ENCODE measurements around the gene UBN1.

UBN1 gene

DNA sequence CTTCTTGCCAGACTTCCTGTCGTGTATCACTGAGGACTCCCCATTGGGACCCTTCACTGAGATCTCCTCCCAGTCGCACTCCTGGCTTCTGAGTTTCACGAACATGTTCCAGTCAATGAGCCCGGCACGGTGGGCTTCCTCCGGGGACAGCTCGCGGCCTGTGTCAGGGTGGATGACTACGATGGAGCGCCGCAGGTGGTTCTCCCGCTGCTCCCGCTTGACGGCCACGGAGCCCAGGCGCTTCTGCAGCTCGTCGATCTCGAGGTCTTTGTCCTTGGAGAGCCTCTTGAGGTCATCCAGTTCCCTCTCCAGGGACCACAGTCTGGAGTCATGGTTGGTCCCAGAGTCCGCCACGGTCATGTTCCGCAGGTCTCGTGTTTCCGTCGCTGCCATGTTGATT lies 36.2 kb downstream of the UBN1 start:
- no peak for DNase-seq (ENCODE audit: low read depth)
- TF ChIP-seq, protein P1, sequence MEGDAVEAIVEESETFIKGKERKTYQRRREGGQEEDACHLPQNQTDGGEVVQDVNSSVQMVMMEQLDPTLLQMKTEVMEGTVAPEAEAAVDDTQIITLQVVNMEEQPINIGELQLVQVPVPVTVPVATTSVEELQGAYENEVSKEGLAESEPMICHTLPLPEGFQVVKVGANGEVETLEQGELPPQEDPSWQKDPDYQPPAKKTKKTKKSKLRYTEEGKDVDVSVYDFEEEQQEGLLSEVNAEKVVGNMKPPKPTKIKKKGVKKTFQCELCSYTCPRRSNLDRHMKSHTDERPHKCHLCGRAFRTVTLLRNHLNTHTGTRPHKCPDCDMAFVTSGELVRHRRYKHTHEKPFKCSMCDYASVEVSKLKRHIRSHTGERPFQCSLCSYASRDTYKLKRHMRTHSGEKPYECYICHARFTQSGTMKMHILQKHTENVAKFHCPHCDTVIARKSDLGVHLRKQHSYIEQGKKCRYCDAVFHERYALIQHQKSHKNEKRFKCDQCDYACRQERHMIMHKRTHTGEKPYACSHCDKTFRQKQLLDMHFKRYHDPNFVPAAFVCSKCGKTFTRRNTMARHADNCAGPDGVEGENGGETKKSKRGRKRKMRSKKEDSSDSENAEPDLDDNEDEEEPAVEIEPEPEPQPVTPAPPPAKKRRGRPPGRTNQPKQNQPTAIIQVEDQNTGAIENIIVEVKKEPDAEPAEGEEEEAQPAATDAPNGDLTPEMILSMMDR (conservative IDR thresholded peaks at IDR 0.05; ENCODE audit: low read depth, low read length) = no peak

DNA sequence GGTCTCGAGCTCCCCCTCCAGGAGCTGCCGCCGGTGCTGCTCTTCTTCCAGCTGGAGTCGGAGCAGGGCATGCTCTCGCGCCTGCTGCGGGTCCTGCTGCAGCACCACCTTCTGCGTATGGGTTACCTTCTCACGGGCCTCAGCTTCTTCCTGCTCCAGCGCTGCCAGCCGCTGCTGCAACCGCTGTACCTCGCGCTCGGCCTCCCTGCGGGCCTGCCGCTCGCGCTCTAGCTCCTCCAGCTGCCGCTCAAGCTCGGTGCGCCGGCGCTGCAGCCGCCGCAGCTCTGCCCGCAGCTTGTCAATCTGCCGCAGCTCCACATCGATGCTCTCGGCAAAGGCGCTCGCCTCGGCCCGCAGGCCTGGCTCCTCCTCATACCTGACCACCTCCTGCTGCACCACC lies 36.9 kb downstream of the UBN1 start:
- DNase-seq (ENCODE audit: low read depth) = no peak
- TF ChIP-seq, protein P1 (conservative IDR thresholded peaks at IDR 0.05; ENCODE audit: low read depth, low read length) = no peak
- H3K4me3 ChIP-seq (ENCODE audit: low read length) = no peak overlapping the region

More for the DNA sequence above, 36.2 kb downstream of the UBN1 start:
- no peak overlapping the region for H3K4me3 ChIP-seq (ENCODE audit: low read length)

DNA sequence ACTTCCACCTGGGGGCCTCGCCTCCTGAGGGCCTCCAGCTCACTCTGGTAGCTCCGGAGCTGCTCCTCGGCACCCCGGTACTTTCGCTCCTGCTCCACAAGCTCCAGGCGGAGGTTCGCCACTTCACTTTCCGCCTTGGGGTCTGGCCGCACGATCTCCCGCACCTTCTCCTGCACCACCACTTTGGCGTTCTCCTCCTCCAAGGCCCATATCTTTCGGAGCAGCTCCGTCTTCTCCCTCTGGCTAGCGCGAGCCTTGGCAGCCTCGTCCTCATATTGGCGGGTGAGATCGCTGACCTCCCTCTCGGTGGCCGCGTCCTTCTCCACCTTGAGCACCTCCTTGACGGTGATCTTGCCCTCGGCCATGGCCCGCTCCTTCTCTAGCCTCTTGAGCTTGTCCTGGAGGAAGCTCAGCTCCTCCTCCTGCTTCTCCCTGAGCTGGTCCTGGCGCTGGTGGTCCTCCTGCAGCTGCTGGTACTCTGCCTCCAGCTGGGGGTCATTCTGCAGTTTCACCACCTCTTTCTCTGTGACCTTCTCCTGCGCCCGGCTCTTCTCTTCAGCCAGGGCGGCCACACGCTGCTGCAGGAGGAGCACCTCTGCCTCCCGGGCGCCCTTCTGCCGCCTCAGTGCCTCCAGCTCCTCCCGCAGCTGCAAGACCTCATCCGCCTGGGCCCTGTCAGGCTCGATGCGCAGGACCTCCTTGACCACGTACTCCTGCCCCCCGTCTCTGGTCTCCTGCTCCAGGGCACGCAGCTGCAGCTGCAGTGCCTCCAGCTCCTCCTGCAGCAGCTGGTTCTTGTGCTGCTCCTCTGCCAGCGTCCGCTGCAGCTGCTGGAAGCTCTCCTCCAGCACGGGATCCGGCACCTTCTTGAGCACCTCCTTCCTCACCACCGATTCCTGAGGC lies 37.9 kb downstream of the UBN1 start:
- no peak for DNase-seq (ENCODE audit: low read depth)

DNA sequence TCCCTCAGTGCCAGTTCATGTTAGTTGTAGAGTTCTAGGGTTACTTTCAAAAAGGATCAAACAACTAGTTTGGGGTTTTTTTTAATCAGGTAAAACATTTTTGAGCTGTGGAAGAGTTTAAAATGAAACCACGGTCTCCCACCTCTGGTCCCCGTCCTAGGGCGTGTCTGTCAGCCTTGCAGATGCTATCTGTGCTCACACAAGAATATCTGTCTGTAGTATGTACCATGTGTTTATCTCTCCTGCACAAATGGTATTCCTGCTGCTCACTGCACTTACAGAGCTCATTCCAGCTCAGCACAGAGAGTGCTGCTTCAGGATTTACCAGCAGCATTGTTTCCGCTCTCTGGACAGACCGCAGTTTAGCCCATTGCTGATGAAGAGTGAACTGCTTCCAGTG lies 38.9 kb downstream of the UBN1 start:
- H3K4me3 ChIP-seq (ENCODE audit: low read length) = no peak overlapping the region
- DNase-seq (ENCODE audit: low read depth) = no peak
- TF ChIP-seq, protein P1 (conservative IDR thresholded peaks at IDR 0.05; ENCODE audit: low read depth, low read length) = no peak

More for the DNA sequence above, 37.9 kb downstream of the UBN1 start:
- H3K4me3 ChIP-seq (ENCODE audit: low read length) = no peak overlapping the region
- TF ChIP-seq, protein P1 (conservative IDR thresholded peaks at IDR 0.05; ENCODE audit: low read depth, low read length) = no peak

DNA sequence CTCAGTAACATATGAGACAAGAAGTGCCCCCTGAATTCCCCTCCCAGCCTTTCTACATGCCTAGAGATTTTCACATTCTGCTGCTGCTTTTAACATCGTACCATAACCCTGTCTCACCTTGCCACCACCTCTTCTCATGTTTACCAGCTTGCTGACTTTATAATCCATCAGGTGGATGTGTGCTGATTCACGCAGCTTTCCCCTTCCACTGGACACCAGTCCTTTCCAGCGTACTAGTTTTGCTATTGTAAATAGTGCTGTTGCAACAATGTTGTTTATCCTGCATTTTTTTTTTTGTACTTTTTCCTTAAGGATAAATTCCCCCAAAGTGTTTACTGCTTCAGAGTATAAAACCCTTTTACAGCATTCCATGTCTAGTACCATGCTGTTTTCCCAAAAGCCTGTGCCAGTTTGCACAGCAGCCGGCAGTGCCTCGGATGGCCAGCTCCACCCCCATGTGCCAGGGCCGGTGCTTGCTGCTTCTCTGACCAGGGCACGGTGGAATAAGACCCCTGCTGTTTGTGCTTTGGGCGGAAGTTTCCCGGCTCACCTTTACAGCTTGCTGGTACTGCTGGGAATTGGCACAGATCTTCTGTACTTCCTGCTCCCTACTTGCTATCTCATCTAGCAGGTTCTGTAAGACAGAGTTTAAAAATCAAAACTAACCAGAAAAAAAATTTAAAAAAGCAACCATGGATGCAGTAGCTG lies 41.3 kb downstream of the UBN1 start:
- DNase-seq (ENCODE audit: low read depth) = no peak
- TF ChIP-seq, protein P1 (conservative IDR thresholded peaks at IDR 0.05; ENCODE audit: low read depth, low read length) = no peak
- no peak overlapping the region for H3K4me3 ChIP-seq (ENCODE audit: low read length)

DNA sequence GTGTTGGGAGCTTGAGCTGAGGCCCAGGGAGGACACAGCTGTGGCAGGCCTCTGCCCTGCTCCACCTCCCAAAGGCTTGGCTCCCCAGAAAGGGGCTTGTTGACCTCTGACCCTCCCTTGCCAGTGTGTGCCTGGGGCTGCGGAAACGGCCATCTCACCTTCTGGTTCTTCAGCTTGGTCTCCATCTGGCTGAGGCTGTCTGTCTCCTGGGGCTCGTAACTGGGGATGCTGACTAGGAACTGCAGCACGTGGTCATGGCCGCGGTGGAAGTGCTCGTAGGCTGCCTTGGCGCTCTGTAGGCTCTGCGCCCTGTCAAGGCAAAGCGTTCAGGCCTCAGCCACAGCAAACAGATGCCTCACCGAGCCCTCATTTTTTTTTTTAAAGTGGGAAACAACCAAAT lies 42.7 kb downstream of the UBN1 start:
- H3K4me3 ChIP-seq (ENCODE audit: low read length) = no peak overlapping the region
- no peak for DNase-seq (ENCODE audit: low read depth)
- TF ChIP-seq, protein P1 (conservative IDR thresholded peaks at IDR 0.05; ENCODE audit: low read depth, low read length) = no peak

All from retinal pigment epithelial cell (primary cell).